IPS-NIHi7 (cell line): Measurements from ENCODE around the gene TAF1A.

ENCODE experiments used
- DNase-seq: peaks from one replicate; pipeline ENCODE4 v3.0.0; 2012; ENCODE audit warnings: mixed read lengths; ENCODE audit errors: extremely low spot score

The TAF1A gene

GRCh38 chr1:222535455-222535854, 54.3 kb downstream of the TAF1A start:
- DNase-seq = no peak

GRCh38 chr1:222530852-222531251, 58.9 kb downstream of the TAF1A start:
- no peak for DNase-seq

GRCh38 chr1:222529916-222530315, 59.8 kb downstream of the TAF1A start:
- DNase-seq = no peak

- DNase-seq = no peak
Measured at GRCh38 chr1:222529181-222529580, 60.6 kb downstream of the TAF1A start.

- no peak for DNase-seq
Measured at GRCh38 chr1:222525951-222526350, 63.8 kb downstream of the TAF1A start.

GRCh38 chr1:222523852-222524251, 65.9 kb downstream of the TAF1A start:
- no peak for DNase-seq

GRCh38 chr1:222522105-222522915, 67.4 kb downstream of the TAF1A start:
- DNase-seq = no peak

- DNase-seq = no peak
Measured at GRCh38 chr1:222521299-222522104, 68.2 kb downstream of the TAF1A start.
